Measurements from ENCODE around the gene TIAL1.
"Not testable (repeated sequence)": the region's sequence is repeated elsewhere in the genome, so short reads cannot be mapped to it uniquely, and the experiment has no call there.

The TIAL1 gene

DNA sequence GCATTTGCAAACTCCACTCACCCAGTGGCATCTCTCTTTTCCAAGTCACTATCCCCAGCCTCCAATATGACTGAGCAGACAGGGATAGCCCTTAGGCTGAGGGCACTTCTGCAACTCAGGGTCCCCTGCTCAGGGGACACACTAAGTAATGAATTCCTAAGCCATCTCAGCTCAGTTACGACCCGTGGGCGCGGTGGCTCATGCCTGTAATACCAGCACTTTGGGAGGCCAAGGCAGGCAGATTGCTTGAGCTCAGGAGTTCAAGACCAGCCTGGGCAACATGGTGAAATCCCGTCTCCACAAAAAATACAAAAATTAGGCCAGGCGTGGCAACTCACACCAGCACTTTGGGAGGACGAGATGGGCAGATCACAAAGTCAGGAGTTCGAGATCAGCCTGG is 64.5 kb downstream of the TIAL1 start:
- DNase-seq = not testable (repeated sequence)

DNA sequence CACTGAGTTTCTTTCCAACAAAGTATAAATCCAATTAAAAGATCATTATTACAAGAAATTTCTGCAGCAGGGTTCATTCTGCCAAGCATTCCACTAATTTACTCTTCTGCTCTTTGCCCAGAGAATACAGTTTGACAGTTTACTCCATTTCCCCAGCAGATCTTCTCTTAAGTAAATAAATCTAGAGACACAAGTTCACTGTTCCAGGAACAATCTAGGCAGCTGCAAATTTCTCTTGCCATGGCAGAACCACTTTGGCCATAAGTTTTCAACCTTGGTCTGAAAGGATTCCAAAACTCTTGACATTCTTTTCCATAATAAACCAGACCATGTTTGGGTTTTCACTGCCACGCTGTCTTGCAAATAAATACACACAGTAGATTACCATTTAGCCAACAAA is 65.7 kb downstream of the TIAL1 start:
- DNase-seq = no peak

- DNase-seq = not testable (repeated sequence)
These were observed 68.0 kb downstream of the TIAL1 start for GRCh38 chr10:119528663-119529237.

GRCh38 chr10:119526621-119527592 is 69.9 kb downstream of the TIAL1 start:
- no peak for DNase-seq

- DNase-seq = no peak
These were observed 70.6 kb downstream of the TIAL1 start for GRCh38 chr10:119526149-119526548.

GRCh38 chr10:119525116-119525515 is 71.6 kb downstream of the TIAL1 start:
- no peak for DNase-seq

DNA sequence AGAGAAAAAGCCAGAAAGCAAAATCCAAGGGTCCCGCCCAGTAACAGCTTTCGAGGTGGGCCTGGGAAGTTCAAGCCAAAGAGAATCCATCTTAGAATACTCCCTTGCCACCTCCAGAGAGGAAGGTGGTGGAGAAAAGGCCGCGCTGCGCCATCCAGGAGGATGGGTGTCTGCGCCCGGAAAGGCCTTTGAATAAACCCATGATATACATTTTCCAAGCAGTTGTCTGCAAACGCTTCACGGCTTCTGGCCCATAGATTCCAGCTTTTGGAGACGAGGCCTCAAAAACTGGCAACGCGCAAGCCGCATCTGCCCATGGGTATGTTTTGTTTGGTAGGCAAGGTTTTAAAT is 72.1 kb downstream of the TIAL1 start:
- no peak for DNase-seq

DNA sequence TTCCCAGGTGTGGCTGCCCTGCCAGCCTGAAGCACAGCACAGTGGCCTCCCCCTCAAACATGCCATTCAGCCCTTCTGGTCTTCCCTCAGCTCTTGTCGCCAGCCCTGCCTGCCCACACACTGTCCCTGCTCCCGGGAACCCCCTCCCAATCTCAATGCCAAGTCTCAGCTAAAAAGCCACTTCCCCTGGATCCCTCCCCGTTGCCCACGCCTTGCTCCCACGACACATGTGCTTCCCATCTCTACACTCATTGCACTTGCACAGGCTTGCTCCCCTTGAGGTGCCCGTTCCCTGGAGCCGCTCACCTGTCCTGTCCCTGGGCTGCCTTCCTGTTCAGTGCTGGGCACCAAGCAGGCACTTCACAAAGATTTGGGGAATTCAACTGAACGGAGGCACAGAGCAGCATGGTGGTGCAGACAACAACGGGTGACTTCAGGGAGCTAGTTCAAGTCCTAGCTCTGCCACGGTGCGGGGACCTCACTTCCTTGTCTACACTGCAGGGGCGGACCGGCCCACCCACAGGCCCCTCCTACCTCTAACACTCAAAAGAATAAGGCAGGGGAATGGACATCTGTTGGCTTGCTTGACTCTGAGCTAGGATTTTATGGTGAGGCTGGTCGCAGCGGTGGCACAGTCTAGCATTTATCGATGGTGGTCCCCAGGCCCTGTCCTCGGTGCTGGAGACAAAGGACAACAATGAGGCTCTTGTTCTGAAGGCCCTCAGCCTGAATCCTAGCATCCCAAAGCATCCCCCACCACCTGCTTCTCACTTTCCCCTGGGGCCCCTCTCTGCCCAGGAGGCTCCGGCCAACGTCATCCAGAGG is 72.7 kb downstream of the TIAL1 start:
- DNase-seq = no peak

Data from hypothalamus (tissue), 51 donors.